ENCODE results near the gene P2RX5.

The P2RX5 gene

GRCh38 chr17:3656755-3657587, 39.0 kb downstream of the P2RX5 start:
- no peak for DNase-seq

GRCh38 chr17:3656353-3656752, 39.6 kb downstream of the P2RX5 start:
- no peak for DNase-seq

GRCh38 chr17:3655766-3656165, 40.2 kb downstream of the P2RX5 start:
- DNase-seq = no peak

- DNase-seq = peak; percentile 56
Measured at GRCh38 chr17:3647769-3648555, 48.0 kb downstream of the P2RX5 start.

GRCh38 chr17:3647251-3647650, 48.7 kb downstream of the P2RX5 start:
- no peak for DNase-seq

- DNase-seq = no peak
Measured at GRCh38 chr17:3645310-3645709, 50.6 kb downstream of the P2RX5 start.

GRCh38 chr17:3643889-3644349, 52.0 kb downstream of the P2RX5 start:
- no peak for DNase-seq

GRCh38 chr17:3641717-3642486, 54.1 kb downstream of the P2RX5 start:
- DNase-seq = no peak

GRCh38 chr17:3641014-3641413, 54.9 kb downstream of the P2RX5 start:
- no peak for DNase-seq

GRCh38 chr17:3639981-3640596, 55.9 kb downstream of the P2RX5 start:
- peak; percentile 40 for DNase-seq

GRCh38 chr17:3636908-3637373, 59.0 kb downstream of the P2RX5 start:
- no peak for DNase-seq

GRCh38 chr17:3636154-3636907, 59.6 kb downstream of the P2RX5 start, which contains the start of the genes CTNS and SHPK:
CTNS (plus strand) TSS chr17:3636760; CDS start chr17:3640207, 3,447 bp downstream.
SHPK (minus strand) TSS chr17:3636250; CDS start chr17:3636219, 31 bp downstream.
- peak; percentile 97 for DNase-seq

GRCh38 chr17:3635474-3636153, 60.3 kb downstream of the P2RX5 start:
- DNase-seq = no peak

- no peak for DNase-seq
Measured at GRCh38 chr17:3632287-3632686, 63.7 kb downstream of the P2RX5 start.

- DNase-seq = no peak
Measured at GRCh38 chr17:3630781-3631180, 65.2 kb downstream of the P2RX5 start.

GRCh38 chr17:3627769-3628167, 68.2 kb downstream of the P2RX5 start:
- DNase-seq = no peak

GRCh38 chr17:3626831-3627768, 68.9 kb downstream of the P2RX5 start:
- DNase-seq = no peak
